GM21526 (cell line): ENCODE data around the gene LRBA.
"Not testable (repeated sequence)": the region's sequence is repeated elsewhere in the genome, so short reads cannot be mapped to it uniquely, and the experiment has no call there.

ENCODE experiments used
- ATAC-seq: cut with Tn5 transposase; IDR thresholded peaks from one replicate; pipeline ENCODE4 v1.9.1; 2021; ENCODE audit warnings: moderate library complexity; ENCODE audit not compliant: unreplicated experiment, low FRiP score

The LRBA gene

GRCh38 chr4:150769248-150769647 lies 245.8 kb downstream of the LRBA start:
- ATAC-seq: no peak

- ATAC-seq: no peak
Measured at GRCh38 chr4:150768497-150768896, 246.6 kb downstream of the LRBA start.

GRCh38 chr4:150765216-150765615 lies 249.9 kb downstream of the LRBA start:
- ATAC-seq: no peak

GRCh38 chr4:150751648-150752047 lies 263.4 kb downstream of the LRBA start:
- ATAC-seq: no peak

GRCh38 chr4:150750824-150751223 lies 264.3 kb downstream of the LRBA start:
- ATAC-seq: no peak

GRCh38 chr4:150746156-150746555 lies 268.9 kb downstream of the LRBA start:
- ATAC-seq: no peak

- ATAC-seq: no peak
Measured at GRCh38 chr4:150744570-150744969, 270.5 kb downstream of the LRBA start.

- ATAC-seq: no peak
Measured at GRCh38 chr4:150743564-150744342, 271.3 kb downstream of the LRBA start.

- ATAC-seq: not testable (repeated sequence)
Measured at GRCh38 chr4:150742930-150743329, 272.2 kb downstream of the LRBA start.

- ATAC-seq: no peak
Measured at GRCh38 chr4:150739591-150739990, 275.5 kb downstream of the LRBA start.

- no peak for ATAC-seq
Measured at GRCh38 chr4:150725957-150726523, 289.0 kb downstream of the LRBA start.

GRCh38 chr4:150723727-150724411 lies 291.2 kb downstream of the LRBA start:
- ATAC-seq: no peak

GRCh38 chr4:150722908-150723362 lies 292.1 kb downstream of the LRBA start:
- ATAC-seq: no peak

GRCh38 chr4:150720973-150721518 lies 294.0 kb downstream of the LRBA start:
- no peak for ATAC-seq

GRCh38 chr4:150717952-150718351 lies 297.1 kb downstream of the LRBA start:
- no peak for ATAC-seq

GRCh38 chr4:150714462-150715438 lies 300.3 kb downstream of the LRBA start:
- no peak for ATAC-seq

GRCh38 chr4:150713251-150713650 lies 301.8 kb downstream of the LRBA start:
- ATAC-seq: no peak

GRCh38 chr4:150710770-150711375 lies 304.2 kb downstream of the LRBA start:
- ATAC-seq: no peak

GRCh38 chr4:150708004-150708403 lies 307.1 kb downstream of the LRBA start:
- no peak for ATAC-seq

- no peak for ATAC-seq
Measured at GRCh38 chr4:150699599-150699998, 315.5 kb downstream of the LRBA start.
